ENCODE results near the gene PHACTR3. TPM values are rescaled to one million over a fixed set of nuclear protein-coding genes. Genes with fewer than 3 reads are reported as not detected.

The PHACTR3 gene
- total RNA-seq, 1 experiment from 2014 or later, result 30.6 TPM

- Histone ChIP-seq H3K9me2 (replicated peaks; ENCODE audit: low read length) (no peaks in the 10 kb centered on the region), H3K4me2 (ENCODE audit: low read length) (no peak overlapping the region), H3K27ac (ENCODE audit: low read length) (no peak overlapping the region), H2AFZ (ENCODE audit: low read length) (no peak overlapping the region), H3K36me3 (ENCODE audit: low read depth, low read length) (no peaks in the 10 kb centered on the region), H3K4me1 (ENCODE audit: insufficient read depth, low read length) (no peaks in the 10 kb centered on the region), H3K4me3 (ENCODE audit: low read length) (no peak overlapping the region), H3K9me3 (ENCODE audit: low read length) (no peaks in the 10 kb centered on the region), H4K20me1 (ENCODE audit: low read length) (no peaks in the 10 kb centered on the region), H3K27me3 (ENCODE audit: low read length) (peaks cover 95% of the 10 kb centered on the region), H3F3A (ENCODE audit: low read length, unreplicated experiment) (no peaks in the 10 kb centered on the region), H3K9ac (ENCODE audit: low read length) (no peak overlapping the region), H3K79me2 (ENCODE audit: low read length) (no peaks in the 10 kb centered on the region)
- ChIA-PET POLR2A (ENCODE audit: unreplicated experiment) (no interaction called here), CTCF (no interaction called here)
- no TSS peak for BruUV-seq (replicated peaks)
- intact Hi-C loops (cut with micrococcal nuclease), result no loop called here
- ATAC-seq (no peak), DNase-seq (no peak)
- TF ChIP-seq CTCF (conservative IDR thresholded peaks at IDR 0.05; ENCODE audit: low read depth, low read length) (no peak), EZH2phosphoT487 (IDR thresholded peaks at IDR 0.05; ENCODE audit: borderline replicate concordance, low read length) (no peak), EZH2 (IDR thresholded peaks at IDR 0.05; ENCODE audit: low read length, unreplicated experiment) (no peak)
Observed at GRCh38 chr20:59667131-59667530, 62.8 kb downstream of the PHACTR3 start.

GRCh38 chr20:59667981-59668515 is 63.7 kb downstream of the PHACTR3 start:
- POLR2A ChIA-PET (ENCODE audit: unreplicated experiment), result no interaction called here
- Histone ChIP-seq H3K4me2 (ENCODE audit: low read length) (no peak overlapping the region), H3K4me1 (ENCODE audit: insufficient read depth, low read length) (no peaks in the 10 kb centered on the region), H3K4me3 (ENCODE audit: low read length) (no peak overlapping the region), H3K36me3 (ENCODE audit: low read depth, low read length) (no peaks in the 10 kb centered on the region), H3K9ac (ENCODE audit: low read length) (no peak overlapping the region), H3K9me2 (replicated peaks; ENCODE audit: low read length) (no peaks in the 10 kb centered on the region), H3K79me2 (ENCODE audit: low read length) (no peaks in the 10 kb centered on the region), H3K27ac (ENCODE audit: low read length) (no peak overlapping the region), H3K27me3 (ENCODE audit: low read length) (peaks cover 95% of the 10 kb centered on the region), H4K20me1 (ENCODE audit: low read length) (no peaks in the 10 kb centered on the region), H2AFZ (ENCODE audit: low read length) (no peak overlapping the region), H3K9me3 (ENCODE audit: low read length) (no peaks in the 10 kb centered on the region), H3F3A (ENCODE audit: low read length, unreplicated experiment) (no peaks in the 10 kb centered on the region)
- CTCF ChIA-PET, result no interaction called here
- TF ChIP-seq EZH2 (IDR thresholded peaks at IDR 0.05; ENCODE audit: low read length, unreplicated experiment) (no peak), CTCF (conservative IDR thresholded peaks at IDR 0.05; ENCODE audit: low read depth, low read length) (no peak), EZH2phosphoT487 (IDR thresholded peaks at IDR 0.05; ENCODE audit: borderline replicate concordance, low read length) (no peak)
- no peak for ATAC-seq
- BruUV-seq (replicated peaks), result no TSS peak
- DNase-seq, result no peak
- intact Hi-C loops (cut with micrococcal nuclease), result no loop called here

GRCh38 chr20:59668926-59669850 is 64.8 kb downstream of the PHACTR3 start:
- H3F3A ChIP-seq (ENCODE audit: low read length, unreplicated experiment), result no peaks in the 10 kb centered on the region
- no peak overlapping the region for H3K9ac ChIP-seq (ENCODE audit: low read length)
- H3K79me2 ChIP-seq (ENCODE audit: low read length), result no peaks in the 10 kb centered on the region
- no peaks in the 10 kb centered on the region for H3K9me3 ChIP-seq (ENCODE audit: low read length)
- H3K4me2 ChIP-seq (ENCODE audit: low read length), result no peak overlapping the region
- no peak overlapping the region for H2AFZ ChIP-seq (ENCODE audit: low read length)
- H4K20me1 ChIP-seq (ENCODE audit: low read length), result no peaks in the 10 kb centered on the region
- no TSS peak for BruUV-seq (replicated peaks)
- ATAC-seq (no peak), DNase-seq (no peak)
- H3K27ac ChIP-seq (ENCODE audit: low read length), result no peak overlapping the region
- POLR2A ChIA-PET (ENCODE audit: unreplicated experiment), result no interaction called here
- no peaks in the 10 kb centered on the region for H3K36me3 ChIP-seq (ENCODE audit: low read depth, low read length)
- intact Hi-C loops (cut with micrococcal nuclease), result no loop called here
- no peak overlapping the region for H3K4me3 ChIP-seq (ENCODE audit: low read length)
- H3K9me2 ChIP-seq (replicated peaks; ENCODE audit: low read length), result no peaks in the 10 kb centered on the region
- H3K27me3 ChIP-seq (ENCODE audit: low read length), result peaks cover 95% of the 10 kb centered on the region
- no peaks in the 10 kb centered on the region for H3K4me1 ChIP-seq (ENCODE audit: insufficient read depth, low read length)
- CTCF ChIA-PET, result no interaction called here
- no peak for TF ChIP-seq CTCF (conservative IDR thresholded peaks at IDR 0.05; ENCODE audit: low read depth, low read length)
- no peak for TF ChIP-seq EZH2 (IDR thresholded peaks at IDR 0.05; ENCODE audit: low read length, unreplicated experiment)
